ENCODE measurements around the gene CAMK2G.

DNA sequence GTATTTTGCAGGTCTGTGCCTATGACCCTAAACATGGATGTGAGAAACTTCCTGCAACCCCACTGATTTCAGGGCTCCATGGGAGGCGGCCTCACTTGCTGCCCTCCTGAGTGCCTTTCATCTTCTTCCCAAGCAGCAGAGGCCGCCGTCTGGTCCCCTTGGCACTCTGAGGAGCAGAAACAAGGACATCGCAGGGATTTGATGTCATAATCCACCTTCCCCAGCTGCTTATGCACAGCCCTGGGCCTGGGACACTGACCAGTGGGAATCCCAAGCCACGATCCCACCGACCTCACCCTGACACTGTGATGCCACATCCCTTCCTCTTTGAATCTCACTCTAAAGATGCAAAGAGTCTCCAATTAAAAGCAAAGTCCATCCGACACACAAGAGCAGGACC, 7.7 kb downstream of the CAMK2G start:
- no peak for TF ChIP-seq ARNTL (CRISPR knock-in tag; IDR thresholded peaks at IDR 0.05; ENCODE audit: borderline replicate concordance, low read depth)
- TF ChIP-seq PATZ1 (CRISPR knock-in tag; IDR thresholded peaks at IDR 0.05; ENCODE audit: borderline replicate concordance): no peak
- TF ChIP-seq, protein P1, sequence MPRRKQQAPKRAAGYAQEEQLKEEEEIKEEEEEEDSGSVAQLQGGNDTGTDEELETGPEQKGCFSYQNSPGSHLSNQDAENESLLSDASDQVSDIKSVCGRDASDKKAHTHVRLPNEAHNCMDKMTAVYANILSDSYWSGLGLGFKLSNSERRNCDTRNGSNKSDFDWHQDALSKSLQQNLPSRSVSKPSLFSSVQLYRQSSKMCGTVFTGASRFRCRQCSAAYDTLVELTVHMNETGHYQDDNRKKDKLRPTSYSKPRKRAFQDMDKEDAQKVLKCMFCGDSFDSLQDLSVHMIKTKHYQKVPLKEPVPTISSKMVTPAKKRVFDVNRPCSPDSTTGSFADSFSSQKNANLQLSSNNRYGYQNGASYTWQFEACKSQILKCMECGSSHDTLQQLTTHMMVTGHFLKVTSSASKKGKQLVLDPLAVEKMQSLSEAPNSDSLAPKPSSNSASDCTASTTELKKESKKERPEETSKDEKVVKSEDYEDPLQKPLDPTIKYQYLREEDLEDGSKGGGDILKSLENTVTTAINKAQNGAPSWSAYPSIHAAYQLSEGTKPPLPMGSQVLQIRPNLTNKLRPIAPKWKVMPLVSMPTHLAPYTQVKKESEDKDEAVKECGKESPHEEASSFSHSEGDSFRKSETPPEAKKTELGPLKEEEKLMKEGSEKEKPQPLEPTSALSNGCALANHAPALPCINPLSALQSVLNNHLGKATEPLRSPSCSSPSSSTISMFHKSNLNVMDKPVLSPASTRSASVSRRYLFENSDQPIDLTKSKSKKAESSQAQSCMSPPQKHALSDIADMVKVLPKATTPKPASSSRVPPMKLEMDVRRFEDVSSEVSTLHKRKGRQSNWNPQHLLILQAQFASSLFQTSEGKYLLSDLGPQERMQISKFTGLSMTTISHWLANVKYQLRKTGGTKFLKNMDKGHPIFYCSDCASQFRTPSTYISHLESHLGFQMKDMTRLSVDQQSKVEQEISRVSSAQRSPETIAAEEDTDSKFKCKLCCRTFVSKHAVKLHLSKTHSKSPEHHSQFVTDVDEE (CRISPR knock-in tag; IDR thresholded peaks at IDR 0.05): no peak
- no peak for TF ChIP-seq ZNF565 (CRISPR knock-in tag; conservative IDR thresholded peaks at IDR 0.05; ENCODE audit: low read depth)
- TF ChIP-seq ZNF70 (CRISPR knock-in tag; IDR thresholded peaks at IDR 0.05): no peak
- TF ChIP-seq, protein P2, sequence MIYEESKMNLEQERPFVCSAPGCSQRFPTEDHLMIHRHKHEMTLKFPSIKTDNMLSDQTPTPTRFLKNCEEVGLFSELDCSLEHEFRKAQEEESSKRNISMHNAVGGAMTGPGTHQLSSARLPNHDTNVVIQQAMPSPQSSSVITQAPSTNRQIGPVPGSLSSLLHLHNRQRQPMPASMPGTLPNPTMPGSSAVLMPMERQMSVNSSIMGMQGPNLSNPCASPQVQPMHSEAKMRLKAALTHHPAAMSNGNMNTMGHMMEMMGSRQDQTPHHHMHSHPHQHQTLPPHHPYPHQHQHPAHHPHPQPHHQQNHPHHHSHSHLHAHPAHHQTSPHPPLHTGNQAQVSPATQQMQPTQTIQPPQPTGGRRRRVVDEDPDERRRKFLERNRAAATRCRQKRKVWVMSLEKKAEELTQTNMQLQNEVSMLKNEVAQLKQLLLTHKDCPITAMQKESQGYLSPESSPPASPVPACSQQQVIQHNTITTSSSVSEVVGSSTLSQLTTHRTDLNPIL (CRISPR knock-in tag; IDR thresholded peaks at IDR 0.05; ENCODE audit: low read depth): no peak
- no peak for TF ChIP-seq ZFP3 (CRISPR knock-in tag; IDR thresholded peaks at IDR 0.05)
- TF ChIP-seq PPARA (CRISPR knock-in tag; IDR thresholded peaks at IDR 0.05; ENCODE audit: borderline replicate concordance): no peak
- no peak for TF ChIP-seq OSR1 (CRISPR knock-in tag; IDR thresholded peaks at IDR 0.05)
- TF ChIP-seq ISL1 (CRISPR knock-in tag; IDR thresholded peaks at IDR 0.05): no peak
- TF ChIP-seq RARB (CRISPR knock-in tag; IDR thresholded peaks at IDR 0.05): no peak
- no peak for TF ChIP-seq ZFP30 (CRISPR knock-in tag; IDR thresholded peaks at IDR 0.05)
- TF ChIP-seq SNAI2 (CRISPR knock-in tag; IDR thresholded peaks at IDR 0.05): no peak
